CD14-positive monocyte (primary cell): ENCODE measurements around the gene MFAP1. TPM values are rescaled to one million over a fixed set of nuclear protein-coding genes. Genes with fewer than 3 reads are reported as not detected.

Experiments used
- DNase-seq, 3 donors: peaks; one replicate each; pipeline ENCODE4 v3.0.0-alpha.2; 2011 to 2022
- H2AFZ ChIP-seq: 2 replicates; pipeline ENCODE4 v1.6.0; 2012; ENCODE audit warnings: mild to moderate bottlenecking, low read depth, low read length, inconsistent platforms; ENCODE audit not compliant: insufficient read depth, poor library complexity, severe bottlenecking
- H3K27ac ChIP-seq, 2 donors: 1 replicate in 1 of 2; 2 replicates in 1 of 2; pipeline ENCODE4 v1.5.1; 2012 to 2013; ENCODE audit warnings: low read length in 2 of 2, control low read depth in 1 of 2, inconsistent platforms in 1 of 2, low read depth in 1 of 2, mild to moderate bottlenecking in 1 of 2
- H3K27me3 ChIP-seq, 2 donors: one replicate each; pipeline versions ENCODE4 v1.6.0 to v1.6.1; 2011 to 2013; ENCODE audit warnings: low read length in 2 of 2; ENCODE audit not compliant: control insufficient read depth in 2 of 2, insufficient read depth in 2 of 2
- H3K36me3 ChIP-seq, 2 donors: replicated peaks in 1 of 2; 1 replicate in 1 of 2; 2 replicates in 1 of 2; pipeline versions ENCODE4 v1.5.1 to v1.6.1; 2012 to 2013; ENCODE audit warnings: low read length in 2 of 2, control low read depth in 1 of 2, inconsistent platforms in 1 of 2, mild to moderate bottlenecking in 1 of 2; ENCODE audit not compliant: insufficient read depth in 2 of 2, control insufficient read depth in 1 of 2
- H3K4me1 ChIP-seq, 2 donors: 1 replicate in 1 of 2; 2 replicates in 1 of 2; pipeline versions ENCODE4 v1.5.1 to v1.6.1; 2012 to 2013; ENCODE audit warnings: low read length in 2 of 2, control low read depth in 1 of 2, inconsistent platforms in 1 of 2, mild to moderate bottlenecking in 1 of 2, moderate library complexity in 1 of 2; ENCODE audit not compliant: insufficient read depth in 2 of 2, control insufficient read depth in 1 of 2
- H3K4me2 ChIP-seq: replicated peaks from 2 replicates; pipeline ENCODE3; 2012; ENCODE audit warnings: low read length, moderate library complexity, mild to moderate bottlenecking; ENCODE audit not compliant: poor library complexity, severe bottlenecking; ENCODE audit errors: extremely low read depth
- H3K4me3 ChIP-seq, 3 experiments: fragments of 200-600 bp in 1 of 3; sonication (generic) in 1 of 3; replicated peaks in 1 of 3; 1 replicate in 2 of 3; 2 replicates in 1 of 3; pipeline ENCODE4 v1.5.1; 2011 to 2013; ENCODE audit warnings: low read length in 3 of 3, mild to moderate bottlenecking in 3 of 3, control low read depth in 2 of 3, low read depth in 2 of 3, inconsistent platforms in 1 of 3, moderate library complexity in 1 of 3
- H3K79me2 ChIP-seq: 2 replicates; pipeline ENCODE4 v1.6.0; 2012; ENCODE audit warnings: mild to moderate bottlenecking, control low read depth, inconsistent platforms, low read length, moderate library complexity; ENCODE audit not compliant: insufficient read depth
- H3K9ac ChIP-seq: 2 replicates; pipeline ENCODE4 v1.6.0; 2017; ENCODE audit warnings: low read length, mild to moderate bottlenecking; ENCODE audit not compliant: insufficient read depth, poor library complexity, severe bottlenecking
- H3K9me3 ChIP-seq, 2 donors: replicated peaks in 1 of 2; 1 replicate in 1 of 2; 2 replicates in 1 of 2; pipeline versions ENCODE4 v1.5.1 to v1.6.1; 2012 to 2013; ENCODE audit warnings: low read length in 2 of 2, control low read depth in 1 of 2; ENCODE audit not compliant: control insufficient read depth in 1 of 2, insufficient read depth in 1 of 2
- H4K20me1 ChIP-seq: 2 replicates; pipeline ENCODE4 v1.6.0; 2012; ENCODE audit warnings: mild to moderate bottlenecking, low read length, control low read depth, moderate library complexity; ENCODE audit not compliant: insufficient read depth
- H3K27ac Mint-ChIP-seq, 7 donors: one replicate each; pipeline ENCODE4 v1.8.0; 2020; ENCODE audit warnings: mild to moderate bottlenecking in 7 of 7, mixed read lengths in 7 of 7, moderate library complexity in 6 of 7, inconsistent platforms in 2 of 7
- H3K27me3 Mint-ChIP-seq, 3 donors: one replicate each; pipeline ENCODE4 v1.8.0; 2021 to 2022; ENCODE audit warnings: low read depth in 3 of 3, mild to moderate bottlenecking in 3 of 3, mixed read lengths in 3 of 3, moderate library complexity in 3 of 3, inconsistent platforms in 1 of 3
- H3K36me3 Mint-ChIP-seq, 2 donors: one replicate each; pipeline ENCODE4 v1.8.0; 2020; ENCODE audit warnings: mixed read lengths in 2 of 2, inconsistent platforms in 1 of 2, mild to moderate bottlenecking in 1 of 2
- H3K4me1 Mint-ChIP-seq: one replicate; pipeline ENCODE4 v1.8.0; 2020; ENCODE audit warnings: mild to moderate bottlenecking, mixed read lengths
- H3K4me3 Mint-ChIP-seq, 2 donors: one replicate each; pipeline ENCODE4 v1.8.0; 2020; ENCODE audit warnings: mild to moderate bottlenecking in 2 of 2, mixed read lengths in 2 of 2, moderate library complexity in 1 of 2
- H3K9me3 Mint-ChIP-seq, 7 donors: one replicate each; pipeline ENCODE4 v1.8.0; 2020 to 2022; ENCODE audit warnings: mixed read lengths in 7 of 7, mild to moderate bottlenecking in 6 of 7, moderate library complexity in 6 of 7, inconsistent platforms in 2 of 7
- WGBS: methylation state at CpG from one replicate; pipeline ENCODE4 v1.1.5; 2013; ENCODE audit warnings: missing lambda C conversion rate; ENCODE audit not compliant: insufficient coverage; 5-methylcytosine and 5-hydroxymethylcytosine counted together
- intact Hi-C, 2 donors: fragments of 100-400 bp; cut with micrococcal nuclease; formaldehyde crosslinking; loops; one replicate each; pipeline versions ENCODE4 v1.15.0 to v1.15.1; 2023
- polyA plus RNA-seq, 3 donors: library from polyadenylated mRNA; depleted of rRNA in 1 of 3; unstranded in 2 of 3; stranded (reverse) in 1 of 3; fragments of 300-500 nt in 2 of 3; fragments of >200 nt in 1 of 3; fragmentation: Illumina TruSeq in 2 of 3; gene quantifications; 1 replicate in 2 of 3; 2 replicates in 1 of 3; pipeline ENCODE4 v1.2.3, GENCODE V29; 2012 to 2021
- TF ChIP-seq, protein P1 (sequence below): fragments of 200-600 bp; IDR thresholded peaks from one replicate; pipeline ENCODE4 v1.8.0; 2022; ENCODE audit warnings: antibody characterized with exemption, mild to moderate bottlenecking

The MFAP1 gene
- polyA plus RNA-seq, 3 donors: 2.6 to 3.7 (median 3.7) TPM

- peaks cover 0 to 2% (median 0%) of the 10 kb centered on the region in 7 donors for H3K9me3 Mint-ChIP-seq
- peak; percentile 44 to 58 (median 50) for DNase-seq
- Histone ChIP-seq H3K9ac (no peak overlapping the region), H3K79me2 (no peaks in the 10 kb centered on the region), H3K27me3 (no peaks in the 10 kb centered on the region), H3K4me3 (no peak overlapping the region), H3K4me1 (peaks cover 5 to 13% of the 10 kb centered on the region in 2 donors), H3K4me2 (no peak overlapping the region), H2AFZ (no peak overlapping the region), H3K36me3 (peaks cover 59 to 93% of the 10 kb centered on the region in 2 donors), H3K27ac (no peak overlapping the region), H4K20me1 (peaks cover 8% of the 10 kb centered on the region), H3K9me3 (no peaks in the 10 kb centered on the region)
- WGBS: no CpG with 5 or more reads among the region's 5 CpGs
- TF ChIP-seq, protein P1, sequence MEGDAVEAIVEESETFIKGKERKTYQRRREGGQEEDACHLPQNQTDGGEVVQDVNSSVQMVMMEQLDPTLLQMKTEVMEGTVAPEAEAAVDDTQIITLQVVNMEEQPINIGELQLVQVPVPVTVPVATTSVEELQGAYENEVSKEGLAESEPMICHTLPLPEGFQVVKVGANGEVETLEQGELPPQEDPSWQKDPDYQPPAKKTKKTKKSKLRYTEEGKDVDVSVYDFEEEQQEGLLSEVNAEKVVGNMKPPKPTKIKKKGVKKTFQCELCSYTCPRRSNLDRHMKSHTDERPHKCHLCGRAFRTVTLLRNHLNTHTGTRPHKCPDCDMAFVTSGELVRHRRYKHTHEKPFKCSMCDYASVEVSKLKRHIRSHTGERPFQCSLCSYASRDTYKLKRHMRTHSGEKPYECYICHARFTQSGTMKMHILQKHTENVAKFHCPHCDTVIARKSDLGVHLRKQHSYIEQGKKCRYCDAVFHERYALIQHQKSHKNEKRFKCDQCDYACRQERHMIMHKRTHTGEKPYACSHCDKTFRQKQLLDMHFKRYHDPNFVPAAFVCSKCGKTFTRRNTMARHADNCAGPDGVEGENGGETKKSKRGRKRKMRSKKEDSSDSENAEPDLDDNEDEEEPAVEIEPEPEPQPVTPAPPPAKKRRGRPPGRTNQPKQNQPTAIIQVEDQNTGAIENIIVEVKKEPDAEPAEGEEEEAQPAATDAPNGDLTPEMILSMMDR: peak; percentile 91
- peaks cover 10% of the 10 kb centered on the region for H3K4me1 Mint-ChIP-seq
- peaks cover 0 to 2% (median 0%) of the 10 kb centered on the region in 3 donors for H3K27me3 Mint-ChIP-seq
- peaks cover 65 to 86% of the 10 kb centered on the region in 2 donors for H3K36me3 Mint-ChIP-seq
- peak overlapping the region in 1 of 7 donors; percentile 27 for H3K27ac Mint-ChIP-seq
- intact Hi-C loops: no loop called here
- no peak overlapping the region for H3K4me3 Mint-ChIP-seq
These were observed 54.8 kb downstream of the MFAP1 start for GRCh38 chr15:43769584-43770228.

GRCh38 chr15:43763819-43764446, 60.6 kb downstream of the MFAP1 start:
- no peak overlapping the region for H3K9ac ChIP-seq
- no peaks in the 10 kb centered on the region for H3K27me3 Mint-ChIP-seq
- no peaks in the 10 kb centered on the region for H3K27me3 ChIP-seq
- H3K4me2 ChIP-seq: no peak overlapping the region
- H3K4me3 ChIP-seq: no peak overlapping the region
- peaks cover 35% of the 10 kb centered on the region for H4K20me1 ChIP-seq
- H3K9me3 ChIP-seq: no peaks in the 10 kb centered on the region
- H3K4me1 ChIP-seq: no peaks in the 10 kb centered on the region
- no peak overlapping the region for H2AFZ ChIP-seq
- peak overlapping the region in 1 of 7 donors; percentile 13 for H3K27ac Mint-ChIP-seq
- no peaks in the 10 kb centered on the region for H3K4me1 Mint-ChIP-seq
- intact Hi-C loops: no loop called here
- no peak for DNase-seq
- TF ChIP-seq, protein P1: no peak
- no peak overlapping the region for H3K27ac ChIP-seq
- no peak overlapping the region for H3K4me3 Mint-ChIP-seq
- H3K9me3 Mint-ChIP-seq: peaks cover 0 to 2% (median 0%) of the 10 kb centered on the region in 7 donors
- no CpG with 5 or more reads among the region's 2 CpGs for WGBS
- peaks cover 76 to 99% of the 10 kb centered on the region in 2 donors for H3K36me3 Mint-ChIP-seq
- peaks cover 84 to 98% of the 10 kb centered on the region in 2 donors for H3K36me3 ChIP-seq
- H3K79me2 ChIP-seq: peaks cover 5% of the 10 kb centered on the region
